Right atrium auricular region (tissue), 2 donors: ENCODE results near the gene CDK2AP2. TPM values are rescaled to one million over a fixed set of nuclear protein-coding genes. Genes with fewer than 3 reads are reported as not detected.

Experiments used
- DNase-seq: peaks from one replicate; pipeline ENCODE4 v3.0.0-alpha.2; 2019; ENCODE audit warnings: low spot score
- H3K27ac ChIP-seq, 2 donors: fragments of 200-600 bp; sonication (generic); 1 replicate in 1 of 2; 2 replicates in 1 of 2; pipeline ENCODE4 v1.5.1; 2016 to 2019
- H3K27me3 ChIP-seq, 2 donors: fragments of 200-600 bp; sonication (generic); one replicate each; pipeline versions ENCODE4 v1.5.1 to v1.6.0; 2017 to 2019
- H3K36me3 ChIP-seq: fragments of 200-600 bp; sonication (generic); one replicate; pipeline ENCODE4 v1.5.1; 2016
- H3K4me1 ChIP-seq, 2 donors: fragments of 200-600 bp; sonication (generic); one replicate each; pipeline versions ENCODE4 v1.5.1 to v1.6.0; 2017 to 2019
- H3K4me3 ChIP-seq, 2 donors: fragments of 200-600 bp; sonication (generic); 1 replicate in 1 of 2; 2 replicates in 1 of 2; pipeline ENCODE4 v1.5.1; 2017 to 2019; ENCODE audit warnings: mild to moderate bottlenecking in 1 of 2, moderate library complexity in 1 of 2
- H3K9me3 ChIP-seq, 2 donors: fragments of 200-600 bp; sonication (generic); one replicate each; pipeline ENCODE4 v1.5.1; 2019
- CTCF ChIP-seq, 2 donors: fragments of 200-600 bp; sonication (generic); IDR thresholded peaks; one replicate each; pipeline ENCODE4 v1.5.1; 2019; ENCODE audit warnings: antibody characterized with exemption in 2 of 2
- total RNA-seq, 2 donors: library from RNA; depleted of rRNA; stranded (reverse); fragments of >200 nt; gene quantifications; one replicate each; pipeline ENCODE4 v1.1.0, GENCODE V29; 2016

Gene CDK2AP2
- total RNA-seq, 2 donors from 2014 or later = 49.1 to 70.0 TPM

- no peak overlapping the region for H3K27ac ChIP-seq
- H3K4me1 ChIP-seq = no peaks in the 10 kb centered on the region
- DNase-seq = no peak
- H3K9me3 ChIP-seq = peaks cover 0 to 15% of the 10 kb centered on the region in 2 donors
- TF ChIP-seq CTCF (IDR thresholded peaks at IDR 0.05) = no peak
- no peaks in the 10 kb centered on the region for H3K36me3 ChIP-seq
- no peak overlapping the region for H3K4me3 ChIP-seq
- H3K27me3 ChIP-seq = no peaks in the 10 kb centered on the region
These were observed 22.3 kb upstream of the CDK2AP2 start for GRCh38 chr11:67530282-67530592.

- Histone ChIP-seq H3K4me1 (no peaks in the 10 kb centered on the region), H3K9me3 (no peaks in the 10 kb centered on the region), H3K27me3 (no peaks in the 10 kb centered on the region), H3K4me3 (no peak overlapping the region), H3K36me3 (no peaks in the 10 kb centered on the region), H3K27ac (no peak overlapping the region)
- TF ChIP-seq CTCF (IDR thresholded peaks at IDR 0.05) = no peak
- DNase-seq = no peak
These were observed 20.4 kb upstream of the CDK2AP2 start for GRCh38 chr11:67528376-67528775.

GRCh38 chr11:67525275-67525976 is 17.5 kb upstream of the CDK2AP2 start:
- Histone ChIP-seq H3K27me3 (no peaks in the 10 kb centered on the region), H3K36me3 (no peaks in the 10 kb centered on the region), H3K27ac (no peak overlapping the region), H3K4me1 (no peaks in the 10 kb centered on the region), H3K9me3 (no peaks in the 10 kb centered on the region), H3K4me3 (no peak overlapping the region)
- no peak for DNase-seq
- TF ChIP-seq CTCF (IDR thresholded peaks at IDR 0.05) = no peak

- no peaks in the 10 kb centered on the region for H3K4me1 ChIP-seq
- H3K27me3 ChIP-seq = no peaks in the 10 kb centered on the region
- H3K27ac ChIP-seq = no peak overlapping the region
- no peaks in the 10 kb centered on the region for H3K9me3 ChIP-seq
- H3K36me3 ChIP-seq = no peaks in the 10 kb centered on the region
- TF ChIP-seq CTCF (IDR thresholded peaks at IDR 0.05) = no peak
- H3K4me3 ChIP-seq = no peak overlapping the region
- DNase-seq = no peak
These were observed 16.5 kb upstream of the CDK2AP2 start for GRCh38 chr11:67524480-67524808.

- no peaks in the 10 kb centered on the region for H3K36me3 ChIP-seq
- H3K27ac ChIP-seq = no peak overlapping the region
- no peaks in the 10 kb centered on the region for H3K27me3 ChIP-seq
- no peaks in the 10 kb centered on the region for H3K4me1 ChIP-seq
- TF ChIP-seq CTCF (IDR thresholded peaks at IDR 0.05) = no peak
- no peaks in the 10 kb centered on the region for H3K9me3 ChIP-seq
- no peak overlapping the region for H3K4me3 ChIP-seq
- no peak for DNase-seq
These were observed 15.9 kb upstream of the CDK2AP2 start for GRCh38 chr11:67523556-67524479.
